GM12878 (cell line): Measurements from ENCODE around the gene SUGP2. TPM values are rescaled to one million over a fixed set of nuclear protein-coding genes. Genes with fewer than 3 reads are reported as not detected.

Source experiments
- ATAC-seq: fragments of 200-7000 bp; cut with Tn5 transposase; 3 replicates; pipeline ENCODE4 v1.9.1; 2020; ENCODE audit warnings: mild to moderate bottlenecking, moderate library complexity
- BruUV-seq: library from RNA; stranded (reverse); fragments of 400-500 nt; replicated peaks from 2 replicates; lab custom pipeline; 2021; lab: Mats Ljungman, UMichigan
- CTCF ChIA-PET: fragments of 300-600 bp; sonication (Branson Sonifier 250); formaldehyde crosslinking; extraction: SDS; loops from one replicate; lab custom pipeline; 2021; ENCODE audit warnings: inconsistent platforms; lab: Yijun Ruan, JAX
- POLR2A ChIA-PET: fragments of 350-600 bp; formaldehyde crosslinking; extraction: SDS; loops from one replicate; lab custom pipeline; 2021; ENCODE audit warnings: inconsistent platforms; lab: Charles Lee
- RAD21 ChIA-PET: fragments of 300-600 bp; sonication (Branson Sonifier 250); formaldehyde crosslinking; loops from one replicate; lab custom pipeline; 2023; ENCODE audit warnings: antibody characterized with exemption; ENCODE audit not compliant: unreplicated experiment; lab: Charles Lee
- SMC1A ChIA-PET: fragments of 300-600 bp; sonication (Branson Sonifier 250); formaldehyde crosslinking; loops from one replicate; lab custom pipeline; 2023; ENCODE audit not compliant: unreplicated experiment, uncharacterized antibody; lab: Charles Lee
- DNase-seq: peaks from one replicate; pipeline ENCODE4 v3.0.0-alpha.2; 2011; ENCODE audit warnings: low read depth, low spot score
- FAIRE-seq: peaks from 3 replicates; lab custom pipeline; 2011; peaks lifted over from hg19 to GRCh38; lab: Jason Lieb, UNC
- H2AFZ ChIP-seq: 2 replicates; pipeline ENCODE4 v1.6.0; 2011; ENCODE audit warnings: low read depth, low read length, control low read depth; ENCODE audit not compliant: control insufficient read depth
- H3K27ac ChIP-seq: 2 replicates; pipeline ENCODE4 v1.5.1; 2011; ENCODE audit warnings: control low read depth; ENCODE audit not compliant: control insufficient read depth, insufficient read depth
- H3K27me3 ChIP-seq, 2 experiments: replicated peaks in 1 of 2; 2 replicates each; pipeline versions ENCODE4 v1.6.0 to v1.6.1; 2011; ENCODE audit warnings: low read length in 1 of 2; ENCODE audit not compliant: control insufficient read depth in 2 of 2, insufficient read depth in 2 of 2
- H3K36me3 ChIP-seq, 2 experiments: 2 replicates each; pipeline ENCODE4 v1.5.1; 2011; ENCODE audit warnings: low read length in 1 of 2; ENCODE audit not compliant: control insufficient read depth in 2 of 2, insufficient read depth in 2 of 2
- H3K4me1 ChIP-seq: 2 replicates; pipeline ENCODE4 v1.6.1; 2011; ENCODE audit warnings: mild to moderate bottlenecking, low read length, moderate library complexity, mixed read lengths; ENCODE audit not compliant: control insufficient read depth, insufficient read depth
- H3K4me2 ChIP-seq: 2 replicates; pipeline ENCODE4 v1.6.0; 2011; ENCODE audit warnings: control low read depth; ENCODE audit not compliant: control insufficient read depth, insufficient read depth
- H3K4me3 ChIP-seq: fragments of 200-600 bp; sonication (generic); 2 replicates; pipeline ENCODE4 v1.5.1; 2016
- H3K79me2 ChIP-seq: 2 replicates; pipeline ENCODE4 v1.6.0; 2011; ENCODE audit warnings: low read length; ENCODE audit not compliant: control insufficient read depth, insufficient read depth
- H3K9ac ChIP-seq: 2 replicates; pipeline ENCODE4 v1.8.0; 2011; ENCODE audit warnings: low read length, control low read depth, mixed read lengths; ENCODE audit not compliant: control insufficient read depth, insufficient read depth
- H3K9me3 ChIP-seq: replicated peaks from 3 replicates; pipeline ENCODE4 v1.5.1; 2011; ENCODE audit warnings: mild to moderate bottlenecking, low read length; ENCODE audit not compliant: control insufficient read depth, insufficient read depth
- H4K20me1 ChIP-seq: 2 replicates; pipeline ENCODE4 v1.6.0; 2011; ENCODE audit not compliant: control insufficient read depth, insufficient read depth
- GABPA ChIP-seq: IDR thresholded peaks from 2 replicates; pipeline ENCODE4 v1.6.1; 2014; ENCODE audit warnings: antibody characterized with exemption, low read depth, mild to moderate bottlenecking, inconsistent platforms
- IKZF1 ChIP-seq: fragments of 450-650 bp; conservative IDR thresholded peaks from 2 replicates; pipeline ENCODE4 v1.6.1; 2017; ENCODE audit warnings: antibody characterized with exemption, mild to moderate bottlenecking
- JUND ChIP-seq: IDR thresholded peaks from 2 replicates; pipeline ENCODE4 v1.6.1; 2012; ENCODE audit warnings: low read depth, mild to moderate bottlenecking, low read length, improper control_type of control experiment, moderate library complexity
- PBX3 ChIP-seq: IDR thresholded peaks from 2 replicates; pipeline ENCODE4 v1.6.1; 2011; ENCODE audit warnings: mild to moderate bottlenecking, low read depth, low read length, moderate library complexity; ENCODE audit not compliant: insufficient replicate concordance
- POU2F2 ChIP-seq: IDR thresholded peaks from 3 replicates; pipeline ENCODE4 v1.6.1; 2011; ENCODE audit warnings: low read depth, mild to moderate bottlenecking, low read length, borderline replicate concordance
- RBBP5 ChIP-seq: fragments of 200-600 bp; sonication (generic); conservative IDR thresholded peaks from 2 replicates; pipeline ENCODE4 v1.6.1; 2016
- SPI1 ChIP-seq: IDR thresholded peaks from 2 replicates; pipeline ENCODE4 v1.6.1; 2011; ENCODE audit warnings: low read depth, mild to moderate bottlenecking, low read length, moderate library complexity, borderline replicate concordance; ENCODE audit not compliant: insufficient read depth
- TAF1 ChIP-seq: IDR thresholded peaks from 2 replicates; pipeline ENCODE4 v1.6.1; 2011; ENCODE audit warnings: mild to moderate bottlenecking, low read depth, low read length, borderline replicate concordance
- WRNIP1 ChIP-seq: IDR thresholded peaks from 2 replicates; pipeline ENCODE4 v1.6.1; 2011; ENCODE audit warnings: low read depth, low read length, improper control_type of control experiment, borderline replicate concordance
- YBX1 ChIP-seq: fragments of 450-650 bp; IDR thresholded peaks from 2 replicates; pipeline ENCODE4 v1.6.1; 2016; ENCODE audit warnings: antibody characterized with exemption
- ZBTB40 ChIP-seq: fragments of 450-650 bp; IDR thresholded peaks from 2 replicates; pipeline ENCODE4 v1.6.1; 2016; ENCODE audit warnings: mild to moderate bottlenecking, moderate library complexity, borderline replicate concordance
- WGBS: methylation state at CpG from one replicate; pipeline ENCODE4 v1.1.6; 2016; ENCODE audit warnings: low lambda C conversion rate; ENCODE audit not compliant: insufficient replicate concordance, insufficient coverage; ENCODE audit errors: missing lambda C conversion rate; 5-methylcytosine and 5-hydroxymethylcytosine counted together
- in situ Hi-C: fragments of 300-500 bp; cut with MboI; formaldehyde crosslinking; loops from 9 replicates; pipeline ENCODE4 v1.14.3; 2018; ENCODE audit warnings: mixed read lengths
- intact Hi-C: fragments of 100-400 bp; cut with micrococcal nuclease; formaldehyde crosslinking; loops from one replicate; pipeline ENCODE4 v1.14.2; 2022; ENCODE audit not compliant: unreplicated experiment
- polyA plus RNA-seq, 11 experiments: library from polyadenylated mRNA; depleted of rRNA in 4 of 11; unstranded in 6 of 11; stranded (reverse) in 5 of 11; fragments of >200 nt; fragmentation: Nextera tagmentation in 4 of 11; fragmentation: Illumina TruSeq in 1 of 11; extraction: Ambion mirVana in 4 of 11; extraction: Trizol in 1 of 11; gene quantifications; 1 replicate in 1 of 11; 2 replicates in 10 of 11; pipeline versions ENCODE4 v1.2.1 to v1.2.3, GENCODE V29; 2011 to 2016; ENCODE audit warnings: inconsistent platforms in 2 of 11, missing spikeins in 2 of 11, low read depth in 1 of 11
- total RNA-seq, 4 experiments: library from RNA; depleted of rRNA in 3 of 4; stranded (reverse); fragments of >200 nt in 3 of 4; fragmentation: Illumina TruSeq in 1 of 4; extraction: Trizol in 1 of 4; gene quantifications; 2 replicates each; pipeline versions ENCODE4 v1.2.1 to v1.2.3, GENCODE V29; 2013 to 2021

SUGP2 gene
- total and polyA plus RNA-seq, 10 of the 15 experiments (the other 5 are each of a cell fraction or from before 2014, with no cell fraction given), result 15.0 to 120 (median 57.2) TPM

DNA sequence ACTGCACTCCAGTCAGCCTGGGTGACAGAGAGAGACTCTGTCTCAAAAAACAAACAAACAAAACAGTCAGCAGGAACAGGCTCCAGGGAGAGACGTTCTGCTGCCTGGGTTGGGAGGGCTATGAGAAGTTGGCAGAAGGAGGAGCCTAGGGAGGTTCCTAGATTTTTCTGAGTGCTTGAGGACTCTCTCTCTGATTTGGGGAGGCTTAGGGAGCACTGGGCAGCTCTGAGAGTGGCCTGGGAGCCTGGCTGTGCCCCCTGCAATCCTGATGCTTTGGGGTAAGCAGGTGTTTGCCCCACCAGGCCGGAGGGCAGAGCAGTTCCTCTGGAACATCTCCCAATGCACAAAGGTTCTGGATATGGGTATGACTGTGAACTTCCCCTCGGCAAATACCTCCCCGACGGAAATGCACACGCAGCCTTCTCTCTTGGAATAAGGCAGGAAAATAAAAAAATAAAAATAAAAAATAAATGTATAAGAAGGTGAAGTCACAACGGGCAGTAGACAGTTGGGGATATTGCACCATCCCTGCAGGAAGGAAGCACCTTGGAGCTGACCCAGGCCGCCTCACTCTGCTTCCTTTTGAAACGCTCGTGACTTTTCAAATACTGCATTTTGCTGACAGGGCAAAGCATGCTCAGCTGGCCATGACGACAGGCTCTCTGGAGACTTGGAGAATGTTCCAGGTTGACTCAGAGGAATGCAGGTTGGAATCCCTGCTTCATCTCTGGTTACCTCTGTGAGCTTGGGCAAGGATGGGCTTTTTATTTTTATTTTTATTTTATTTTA is 65.8 kb downstream of the SUGP2 start:
- WGBS, result 11% methylated on average over 11 of the region's 11 CpGs
- ChIA-PET CTCF (interaction anchor here (0.6 kb wide), 1 partner anchor 43 kb away, joined by 3 read pairs; no protein-coding TSS in a partner anchor), SMC1A (no interaction called here), RAD21 (no interaction called here), POLR2A (no interaction called here)
- in situ Hi-C loops, result no loop called here
- no peak for ATAC-seq
- Histone ChIP-seq H3K79me2 (no peaks in the 10 kb centered on the region), H3K4me1 (no peaks in the 10 kb centered on the region), H3K4me2 (no peak overlapping the region), H3K4me3 (no peak overlapping the region), H2AFZ (no peak overlapping the region), H3K27me3 (no peaks in the 10 kb centered on the region), H3K9ac (no peak overlapping the region), H4K20me1 (no peaks in the 10 kb centered on the region), H3K27ac (no peak overlapping the region), H3K9me3 (no peaks in the 10 kb centered on the region; the same call in 2 of the 3 replicates), H3K36me3 (no peaks in the 10 kb centered on the region)
- DNase-seq, result no peak
- intact Hi-C loops, result no loop called here
- FAIRE-seq, result no peak
- TF ChIP-seq GABPA, result no peak
- BruUV-seq, result no TSS peak

GRCh38 chr19:18966307-18966706 is 67.0 kb downstream of the SUGP2 start:
- no peak overlapping the region for H2AFZ ChIP-seq
- DNase-seq (no peak), FAIRE-seq (no peak), ATAC-seq (no peak)
- in situ Hi-C loops (no loop called here), intact Hi-C loops (no loop called here)
- H3K4me1 ChIP-seq, result no peaks in the 10 kb centered on the region
- BruUV-seq, result no TSS peak
- RAD21 ChIA-PET, result interaction anchor here (0.7 to 1.1 kb wide), 2 partner anchors 21 to 469 kb away, joined by 3 read pairs; no protein-coding TSS in a partner anchor
- no peaks in the 10 kb centered on the region; the same call in 2 of the 3 replicates for H3K9me3 ChIP-seq
- no peak overlapping the region for H3K27ac ChIP-seq
- no peak overlapping the region for H3K4me2 ChIP-seq
- CTCF ChIA-PET, result no interaction called here
- POLR2A ChIA-PET, result interaction anchor here (0.5 kb wide), 1 partner anchor 11 kb away, joined by 3 read pairs; no protein-coding TSS in a partner anchor
- H4K20me1 ChIP-seq, result no peaks in the 10 kb centered on the region
- no peaks in the 10 kb centered on the region for H3K79me2 ChIP-seq
- no peaks in the 10 kb centered on the region for H3K27me3 ChIP-seq
- H3K9ac ChIP-seq, result no peak overlapping the region
- no peaks in the 10 kb centered on the region for H3K36me3 ChIP-seq
- no peak overlapping the region for H3K4me3 ChIP-seq
- WGBS, result 74% methylated on average over 4 of the region's 4 CpGs
- SMC1A ChIA-PET, result no interaction called here
- no peak for TF ChIP-seq ZBTB40
- no peak for TF ChIP-seq JUND
- no peak for TF ChIP-seq TAF1
- TF ChIP-seq WRNIP1, result no peak
- TF ChIP-seq PBX3, result no peak
- TF ChIP-seq POU2F2, result no peak
- no peak for TF ChIP-seq RBBP5
- TF ChIP-seq IKZF1, result no peak
- no peak for TF ChIP-seq SPI1
- TF ChIP-seq YBX1, result no peak
